Parathyroid adenoma (tissue), 2 donors: ENCODE results near the gene LRRFIP2.
A peak's percentile ranks its signal among the peaks of the same experiment; 100 is the strongest.

ENCODE experiments used
- H2AFZ ChIP-seq: fragments of 300-600 bp; sonication (generic); one replicate; pipeline ENCODE4 v1.7.0; 2017; ENCODE audit warnings: antibody characterized with exemption, mild to moderate bottlenecking
- H3K27ac ChIP-seq: fragments of 300-600 bp; sonication (generic); one replicate; pipeline ENCODE4 v1.7.0; 2017
- H3K27me3 ChIP-seq: fragments of 300-600 bp; sonication (generic); one replicate; pipeline ENCODE4 v1.7.0; 2017; ENCODE audit warnings: low read length; ENCODE audit not compliant: control insufficient read depth, insufficient read depth
- H3K36me3 ChIP-seq: fragments of 300-600 bp; sonication (generic); one replicate; pipeline ENCODE4 v1.7.0; 2017; ENCODE audit warnings: low read length; ENCODE audit not compliant: control insufficient read depth, insufficient read depth
- H3K4me1 ChIP-seq: fragments of 300-600 bp; sonication (generic); one replicate; pipeline ENCODE4 v1.7.0; 2017; ENCODE audit warnings: control low read depth
- H3K4me2 ChIP-seq: fragments of 300-600 bp; sonication (generic); one replicate; pipeline ENCODE4 v1.7.0; 2017; ENCODE audit warnings: low read length
- H3K4me3 ChIP-seq: fragments of 300-600 bp; sonication (generic); one replicate; pipeline ENCODE4 v1.7.0; 2017; ENCODE audit warnings: low read depth, low read length
- H3K79me2 ChIP-seq: fragments of 300-600 bp; sonication (generic); one replicate; pipeline ENCODE4 v1.7.0; 2017; ENCODE audit warnings: control low read depth
- H3K9ac ChIP-seq: fragments of 300-600 bp; sonication (generic); one replicate; pipeline ENCODE4 v1.7.0; 2017; ENCODE audit warnings: mild to moderate bottlenecking
- H3K9me3 ChIP-seq: fragments of 300-600 bp; sonication (generic); one replicate; pipeline ENCODE4 v1.7.0; 2017; ENCODE audit warnings: low read length; ENCODE audit not compliant: control insufficient read depth
- CTCF ChIP-seq: fragments of 300-600 bp; sonication (generic); IDR thresholded peaks from one replicate; pipeline ENCODE4 v1.7.0; 2017; ENCODE audit warnings: antibody characterized with exemption, mild to moderate bottlenecking
- donor health status: primary hyperparathyroidism.

LRRFIP2 gene

DNA sequence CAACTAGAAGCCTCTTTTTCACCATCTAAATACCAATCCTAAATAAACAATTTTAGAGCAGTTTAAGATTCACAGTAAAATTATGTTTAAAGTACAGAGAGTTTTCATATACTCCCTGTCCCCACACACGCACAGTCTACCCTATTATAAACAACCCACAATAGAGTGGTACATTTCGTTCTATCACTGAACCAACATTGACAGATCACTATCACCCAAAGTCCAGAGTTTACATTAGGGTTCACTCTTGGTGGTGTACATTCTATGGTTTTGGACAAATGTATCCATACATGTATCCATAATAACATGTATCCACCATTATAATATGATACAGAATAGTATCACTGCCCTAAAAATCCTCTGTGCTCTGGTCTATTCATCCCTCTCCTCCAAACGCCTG lies 92.1 kb downstream of the LRRFIP2 start:
- H3K4me2 ChIP-seq, result no peak overlapping the region
- no peak overlapping the region for H3K9ac ChIP-seq
- no peak overlapping the region for H3K4me3 ChIP-seq
- H3K4me1 ChIP-seq, result peaks cover 2% of the 10 kb centered on the region
- no peaks in the 10 kb centered on the region for H3K9me3 ChIP-seq
- TF ChIP-seq CTCF, result no peak
- H2AFZ ChIP-seq, result no peak overlapping the region
- H3K36me3 ChIP-seq, result no peaks in the 10 kb centered on the region
- H3K79me2 ChIP-seq, result peaks cover 6% of the 10 kb centered on the region
- H3K27ac ChIP-seq, result no peak overlapping the region
- H3K27me3 ChIP-seq, result no peaks in the 10 kb centered on the region

DNA sequence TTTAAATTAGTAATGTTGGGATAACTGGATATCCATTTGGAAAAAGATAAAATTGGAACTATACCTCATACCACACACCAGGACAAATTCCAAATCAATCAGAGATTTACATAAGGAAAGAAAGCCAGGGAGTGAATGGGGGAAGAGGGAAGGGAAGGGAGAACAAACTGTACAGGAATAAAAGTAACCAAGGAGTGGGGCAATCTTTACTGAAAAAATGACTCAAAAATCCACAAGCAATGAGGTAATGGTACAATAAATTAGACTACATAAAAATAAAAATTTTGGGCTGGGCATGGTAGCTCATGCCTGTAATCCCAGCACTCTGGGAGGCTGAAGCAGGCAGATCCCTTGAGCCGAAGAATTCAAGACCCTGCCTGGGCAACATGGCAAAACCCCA lies 98.4 kb downstream of the LRRFIP2 start:
- Histone ChIP-seq H3K79me2 (peaks cover 3% of the 10 kb centered on the region), H3K36me3 (no peaks in the 10 kb centered on the region), H3K4me1 (peaks cover 11% of the 10 kb centered on the region), H3K4me2 (no peak overlapping the region), H2AFZ (no peak overlapping the region), H3K9me3 (no peaks in the 10 kb centered on the region), H3K9ac (no peak overlapping the region), H3K27ac (no peak overlapping the region), H3K4me3 (no peak overlapping the region), H3K27me3 (no peaks in the 10 kb centered on the region)
- TF ChIP-seq CTCF, result no peak

GRCh38 chr3:37074178-37074577 lies 100.2 kb downstream of the LRRFIP2 start:
- Histone ChIP-seq H2AFZ (peak overlapping the region; percentile 19), H3K4me3 (no peak overlapping the region), H3K27me3 (no peaks in the 10 kb centered on the region), H3K4me2 (no peak overlapping the region), H3K79me2 (peaks cover 3% of the 10 kb centered on the region), H3K9me3 (no peaks in the 10 kb centered on the region), H3K27ac (peak overlapping the region; percentile 61), H3K9ac (no peak overlapping the region), H3K4me1 (peaks cover 11% of the 10 kb centered on the region), H3K36me3 (no peaks in the 10 kb centered on the region)
- no peak for TF ChIP-seq CTCF

DNA sequence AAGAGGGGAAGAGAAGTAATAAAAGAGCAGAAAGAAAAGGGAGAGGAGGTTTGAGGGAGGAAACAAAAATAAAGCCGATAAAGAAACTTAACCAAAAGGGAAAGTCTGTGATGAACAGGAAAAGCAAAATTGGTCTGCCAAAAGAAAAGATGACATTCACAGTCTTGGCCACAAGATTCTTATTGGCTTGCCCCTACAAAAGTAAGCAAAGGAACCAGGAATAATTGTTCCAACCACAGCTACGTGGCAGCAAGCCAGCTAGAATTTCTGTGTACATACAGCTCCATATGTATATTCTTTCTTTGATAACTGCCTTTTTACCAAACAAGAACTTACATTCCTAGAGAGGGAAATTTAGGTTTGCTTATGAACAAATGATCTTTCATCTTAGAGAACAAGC lies 101.5 kb downstream of the LRRFIP2 start:
- Histone ChIP-seq H2AFZ (no peak overlapping the region), H3K27ac (no peak overlapping the region), H3K27me3 (no peaks in the 10 kb centered on the region), H3K4me1 (peaks cover 11% of the 10 kb centered on the region), H3K4me2 (no peak overlapping the region), H3K36me3 (no peaks in the 10 kb centered on the region), H3K4me3 (no peak overlapping the region), H3K9ac (no peak overlapping the region), H3K79me2 (peaks cover 3% of the 10 kb centered on the region), H3K9me3 (no peaks in the 10 kb centered on the region)
- no peak for TF ChIP-seq CTCF

- TF ChIP-seq CTCF, result no peak
- Histone ChIP-seq H3K4me3 (no peak overlapping the region), H3K4me1 (peaks cover 11% of the 10 kb centered on the region), H3K27ac (no peak overlapping the region), H3K36me3 (no peaks in the 10 kb centered on the region), H3K27me3 (no peaks in the 10 kb centered on the region), H3K9me3 (no peaks in the 10 kb centered on the region), H3K9ac (no peak overlapping the region), H3K4me2 (no peak overlapping the region), H2AFZ (no peak overlapping the region), H3K79me2 (peaks cover 3% of the 10 kb centered on the region)
Measured at GRCh38 chr3:37071921-37072320, 102.5 kb downstream of the LRRFIP2 start.
